KMS-11 (cell line): ENCODE measurements around the gene TBC1D8.

Source experiments
- H2AFZ ChIP-seq: fragments of 200-600 bp; sonication (generic); 2 replicates; pipeline ENCODE4 v1.6.1; 2016; ENCODE audit warnings: antibody characterized with exemption, mixed run types, low read depth
- H3K27ac ChIP-seq: fragments of 200-600 bp; sonication (generic); 2 replicates; pipeline ENCODE4 v1.6.1; 2016; ENCODE audit warnings: mild to moderate bottlenecking, mixed run types
- H3K27me3 ChIP-seq: fragments of 200-600 bp; sonication (generic); 2 replicates; pipeline ENCODE4 v1.6.1; 2017; ENCODE audit warnings: mild to moderate bottlenecking, low read depth, mixed run types, moderate library complexity; ENCODE audit not compliant: insufficient read depth
- H3K36me3 ChIP-seq: fragments of 200-600 bp; sonication (generic); 2 replicates; pipeline ENCODE4 v1.6.1; 2017; ENCODE audit warnings: mild to moderate bottlenecking, mixed run types; ENCODE audit not compliant: insufficient read depth
- H3K4me1 ChIP-seq: fragments of 200-600 bp; sonication (generic); 2 replicates; pipeline ENCODE4 v1.6.1; 2016; ENCODE audit warnings: mild to moderate bottlenecking, low read depth, mixed run types; ENCODE audit not compliant: poor library complexity, severe bottlenecking
- H3K4me2 ChIP-seq: fragments of 200-600 bp; sonication (generic); 2 replicates; pipeline ENCODE4 v1.7.0; 2016; ENCODE audit warnings: mild to moderate bottlenecking, mixed run types
- H3K4me3 ChIP-seq: fragments of 200-600 bp; sonication (generic); IDR thresholded peaks from 2 replicates; pipeline ENCODE4 v1.6.1; 2017; ENCODE audit warnings: low read depth, low read length, mixed read lengths; ENCODE audit not compliant: insufficient read depth
- H3K79me2 ChIP-seq: fragments of 200-600 bp; sonication (generic); 2 replicates; pipeline ENCODE4 v1.6.1; 2016; ENCODE audit warnings: low read depth, mixed run types; ENCODE audit not compliant: insufficient read depth
- H3K9ac ChIP-seq: fragments of 200-600 bp; sonication (generic); 2 replicates; pipeline ENCODE4 v1.6.1; 2016; ENCODE audit warnings: mild to moderate bottlenecking, mixed run types
- H4K20me1 ChIP-seq: fragments of 200-600 bp; sonication (generic); 2 replicates; pipeline ENCODE4 v1.6.1; 2016; ENCODE audit warnings: mild to moderate bottlenecking, mixed run types; ENCODE audit not compliant: insufficient read depth
- TF ChIP-seq, protein P1 (sequence below): fragments of 200-600 bp; sonication (generic); conservative IDR thresholded peaks from 2 replicates; pipeline ENCODE4 v1.6.1; 2017; ENCODE audit warnings: low read depth, mild to moderate bottlenecking, antibody characterized with exemption, low read length, moderate library complexity, mixed read lengths

Gene TBC1D8

DNA sequence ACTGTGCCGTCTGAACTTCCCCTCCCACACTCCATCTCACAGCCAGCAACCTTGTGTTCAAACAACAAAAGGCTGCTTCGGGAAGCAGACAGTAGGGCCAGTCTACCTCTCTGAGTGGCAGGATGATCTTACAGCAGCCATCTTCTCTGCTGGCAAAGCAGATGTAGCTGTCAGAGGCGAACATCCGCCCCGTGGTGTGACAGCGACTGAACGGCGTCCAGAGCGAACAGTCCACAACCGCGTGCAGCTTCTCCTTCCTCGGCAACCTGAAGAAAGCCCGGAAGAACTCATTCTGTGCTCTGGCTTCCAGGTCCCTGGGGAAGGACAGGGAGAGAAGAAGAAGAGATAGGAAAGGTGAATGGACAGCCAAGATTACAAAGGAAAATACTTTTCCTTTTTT lies 111.1 kb downstream of the TBC1D8 start:
- H3K4me1 ChIP-seq: peaks cover 8% of the 10 kb centered on the region
- no peak overlapping the region for H3K4me3 ChIP-seq
- no peak overlapping the region for H3K9ac ChIP-seq
- no peak overlapping the region for H2AFZ ChIP-seq
- H3K79me2 ChIP-seq: no peaks in the 10 kb centered on the region
- no peak overlapping the region for H3K4me2 ChIP-seq
- H4K20me1 ChIP-seq: no peaks in the 10 kb centered on the region
- H3K36me3 ChIP-seq: no peaks in the 10 kb centered on the region
- no peaks in the 10 kb centered on the region for H3K27me3 ChIP-seq
- TF ChIP-seq, protein P1, sequence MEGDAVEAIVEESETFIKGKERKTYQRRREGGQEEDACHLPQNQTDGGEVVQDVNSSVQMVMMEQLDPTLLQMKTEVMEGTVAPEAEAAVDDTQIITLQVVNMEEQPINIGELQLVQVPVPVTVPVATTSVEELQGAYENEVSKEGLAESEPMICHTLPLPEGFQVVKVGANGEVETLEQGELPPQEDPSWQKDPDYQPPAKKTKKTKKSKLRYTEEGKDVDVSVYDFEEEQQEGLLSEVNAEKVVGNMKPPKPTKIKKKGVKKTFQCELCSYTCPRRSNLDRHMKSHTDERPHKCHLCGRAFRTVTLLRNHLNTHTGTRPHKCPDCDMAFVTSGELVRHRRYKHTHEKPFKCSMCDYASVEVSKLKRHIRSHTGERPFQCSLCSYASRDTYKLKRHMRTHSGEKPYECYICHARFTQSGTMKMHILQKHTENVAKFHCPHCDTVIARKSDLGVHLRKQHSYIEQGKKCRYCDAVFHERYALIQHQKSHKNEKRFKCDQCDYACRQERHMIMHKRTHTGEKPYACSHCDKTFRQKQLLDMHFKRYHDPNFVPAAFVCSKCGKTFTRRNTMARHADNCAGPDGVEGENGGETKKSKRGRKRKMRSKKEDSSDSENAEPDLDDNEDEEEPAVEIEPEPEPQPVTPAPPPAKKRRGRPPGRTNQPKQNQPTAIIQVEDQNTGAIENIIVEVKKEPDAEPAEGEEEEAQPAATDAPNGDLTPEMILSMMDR: no peak
- no peak overlapping the region for H3K27ac ChIP-seq

DNA sequence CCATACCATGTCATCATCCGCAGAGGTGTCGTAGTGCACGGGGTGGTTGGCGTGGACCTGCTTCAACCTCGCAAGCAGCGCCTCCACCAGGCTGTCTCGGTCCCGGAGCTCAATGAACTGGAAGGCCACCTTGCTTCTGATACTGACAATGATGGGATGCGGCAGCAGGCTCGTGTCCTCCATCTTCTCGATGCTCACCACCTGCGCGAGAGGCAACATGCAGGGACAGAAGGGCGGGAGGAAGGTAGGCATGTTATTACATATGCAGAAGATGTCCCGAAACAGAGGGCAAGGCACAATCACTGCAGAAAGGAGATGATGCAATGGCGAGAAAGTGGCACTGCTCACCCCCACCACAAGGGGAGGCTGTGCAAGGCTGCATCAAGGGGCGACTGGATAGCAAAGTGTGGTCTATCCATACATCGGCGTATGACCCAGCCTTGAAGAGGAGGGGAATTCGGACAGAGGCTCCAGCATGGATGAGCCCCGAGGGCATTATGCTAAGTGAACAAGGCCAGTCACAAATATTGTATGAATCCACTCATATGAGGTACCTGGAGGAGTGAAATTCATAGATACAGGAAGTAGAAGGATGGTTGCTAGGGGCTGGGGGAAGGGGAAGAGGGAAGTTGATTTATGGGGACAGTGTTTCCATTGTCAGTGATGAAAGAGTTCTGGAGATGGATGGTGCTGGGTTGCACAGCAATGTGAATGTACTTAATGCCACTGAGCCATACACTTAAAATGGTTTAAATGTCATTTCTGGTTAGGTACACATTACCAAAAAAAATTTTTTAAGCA lies 112.5 kb downstream of the TBC1D8 start:
- no peaks in the 10 kb centered on the region for H3K4me1 ChIP-seq
- H3K4me3 ChIP-seq: no peak overlapping the region
- TF ChIP-seq, protein P1: no peak
- H3K27me3 ChIP-seq: no peaks in the 10 kb centered on the region
- H3K9ac ChIP-seq: no peak overlapping the region
- no peak overlapping the region for H2AFZ ChIP-seq
- H3K79me2 ChIP-seq: no peaks in the 10 kb centered on the region
- H4K20me1 ChIP-seq: no peaks in the 10 kb centered on the region
- no peaks in the 10 kb centered on the region for H3K36me3 ChIP-seq
- H3K27ac ChIP-seq: no peak overlapping the region
- H3K4me2 ChIP-seq: no peak overlapping the region

DNA sequence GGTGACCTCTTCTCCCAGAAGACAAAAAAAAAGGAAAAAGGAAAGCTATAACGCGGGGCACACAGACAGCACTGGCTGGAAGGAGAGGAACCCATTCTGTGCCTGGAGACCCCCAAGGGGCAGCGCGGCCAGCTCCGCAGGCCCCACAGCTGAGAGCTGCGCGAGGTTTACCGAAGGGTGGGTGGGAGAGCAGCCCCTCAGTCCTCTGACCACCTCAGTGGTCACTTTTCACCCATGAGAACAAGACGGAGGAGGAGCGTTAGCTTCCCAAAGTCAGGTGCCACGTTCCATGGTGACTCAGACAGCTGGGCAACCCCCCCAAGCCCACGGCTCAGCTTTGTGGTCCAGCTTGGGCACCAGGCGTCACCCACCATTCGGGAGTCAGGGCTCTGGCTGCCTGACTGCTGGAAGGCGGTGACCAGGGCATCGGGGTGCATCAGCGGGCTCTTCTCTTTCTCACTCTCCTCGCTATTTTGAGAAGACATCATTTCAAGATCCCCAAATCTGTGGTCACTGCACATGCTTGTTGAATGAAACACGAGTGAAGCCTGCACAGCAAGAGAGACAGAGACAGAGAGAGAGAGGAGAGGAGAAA lies 113.9 kb downstream of the TBC1D8 start:
- Histone ChIP-seq H2AFZ (no peak overlapping the region), H3K27ac (no peak overlapping the region), H3K27me3 (no peaks in the 10 kb centered on the region), H3K4me3 (no peak overlapping the region), H3K9ac (no peak overlapping the region), H3K36me3 (no peaks in the 10 kb centered on the region), H4K20me1 (no peaks in the 10 kb centered on the region), H3K79me2 (no peaks in the 10 kb centered on the region), H3K4me2 (no peak overlapping the region), H3K4me1 (no peaks in the 10 kb centered on the region)
- TF ChIP-seq, protein P1: no peak

DNA sequence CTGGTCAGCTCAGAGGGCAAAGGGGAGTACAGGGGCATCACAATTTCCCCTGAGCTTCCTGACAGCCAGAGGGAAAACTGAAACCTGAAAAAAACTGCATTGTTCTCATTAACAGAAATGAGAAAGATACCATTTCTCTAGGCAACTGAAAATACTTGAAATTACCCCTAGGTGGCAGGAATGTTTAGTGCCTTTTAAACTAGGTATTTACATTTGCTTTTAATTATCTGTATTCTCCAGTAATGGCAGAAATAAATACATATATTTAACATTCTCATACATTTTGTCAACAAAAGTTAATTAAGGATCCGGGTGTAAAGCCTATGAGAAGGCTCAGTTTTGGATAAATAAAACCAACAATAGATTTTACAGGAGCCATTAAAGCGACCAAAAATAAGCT lies 114.6 kb downstream of the TBC1D8 start:
- Histone ChIP-seq H3K9ac (no peak overlapping the region), H3K79me2 (no peaks in the 10 kb centered on the region), H3K36me3 (no peaks in the 10 kb centered on the region), H3K27me3 (no peaks in the 10 kb centered on the region), H2AFZ (no peak overlapping the region), H3K4me2 (no peak overlapping the region), H4K20me1 (no peaks in the 10 kb centered on the region), H3K4me1 (no peaks in the 10 kb centered on the region), H3K27ac (no peak overlapping the region), H3K4me3 (no peak overlapping the region)
- TF ChIP-seq, protein P1: peak; percentile 49
